HepG2 (cell line): Measurements from ENCODE around the gene FANK1. TPM values are rescaled to one million over a fixed set of nuclear protein-coding genes. Genes with fewer than 3 reads are reported as not detected.

ENCODE experiments used
- ATAC-seq: fragments of 200-7000 bp; cut with Tn5 transposase; 3 replicates; pipeline ENCODE4 v1.9.1; 2020; ENCODE audit warnings: mild to moderate bottlenecking, moderate library complexity
- BruUV-seq: library from RNA; stranded (reverse); fragments of 400-500 nt; replicated peaks from 2 replicates; lab custom pipeline; 2021; lab: Mats Ljungman, UMichigan
- CTCF ChIA-PET: fragments of 300-600 bp; formaldehyde crosslinking; extraction: SDS; loops from one replicate; lab custom pipeline; 2021; ENCODE audit warnings: low total read pairs, inconsistent platforms, low intra/inter-chr PET ratio; lab: Yijun Ruan, JAX
- POLR2A ChIA-PET: fragments of 350-600 bp; sonication (Branson Sonifier 250); formaldehyde crosslinking; loops from one replicate; lab custom pipeline; 2020; ENCODE audit warnings: antibody characterized with exemption, inconsistent platforms; lab: Yijun Ruan, JAX
- DNase-seq: peaks from one replicate; pipeline ENCODE4 v3.0.0-alpha.2; 2015; ENCODE audit warnings: low spot score
- FAIRE-seq: peaks from 3 replicates; lab custom pipeline; 2011; peaks lifted over from hg19 to GRCh38; lab: Jason Lieb, UNC
- H2AFZ ChIP-seq: one replicate; pipeline ENCODE4 v1.6.1; 2011; ENCODE audit warnings: low read length, inconsistent platforms
- H3K27ac ChIP-seq: fragments of 300-600 bp; 3 replicates; pipeline ENCODE4 v1.8.0; 2011; ENCODE audit warnings: mixed run types, mild to moderate bottlenecking, mixed read lengths, low read length, inconsistent platforms; ENCODE audit not compliant: insufficient read depth; ENCODE audit errors: extremely low read length
- H3K27me3 ChIP-seq, 2 experiments: fragments of 200-600 bp in 1 of 2; 2 replicates in 1 of 2; 3 replicates in 1 of 2; pipeline versions ENCODE4 v1.6.0 to v1.8.0; 2011; ENCODE audit warnings: low read length in 2 of 2, mild to moderate bottlenecking in 2 of 2, moderate library complexity in 2 of 2, inconsistent platforms in 1 of 2; ENCODE audit not compliant: insufficient read depth in 2 of 2, control insufficient read depth in 1 of 2
- H3K36me3 ChIP-seq, 2 experiments: fragments of 200-600 bp in 1 of 2; replicated peaks in 1 of 2; 2 replicates in 1 of 2; 3 replicates in 1 of 2; pipeline versions ENCODE4 v1.5.1 to v1.8.0; 2011; ENCODE audit warnings: low read length in 2 of 2, inconsistent platforms in 1 of 2; ENCODE audit not compliant: insufficient read depth in 2 of 2, control insufficient read depth in 1 of 2
- H3K4me1 ChIP-seq: 2 replicates; pipeline ENCODE4 v1.5.1; 2012; ENCODE audit warnings: low read length, inconsistent platforms; ENCODE audit not compliant: insufficient read depth
- H3K4me2 ChIP-seq: 2 replicates; pipeline ENCODE4 v1.6.0; 2011; ENCODE audit warnings: low read depth, low read length, inconsistent platforms
- H3K4me3 ChIP-seq, 3 experiments: fragments of 200-600 bp in 1 of 3; sonication (generic), shearing (Covaris generic) in 1 of 3; replicated peaks in 1 of 3; 2 replicates each; pipeline ENCODE4 v1.5.1; 2011 to 2016; ENCODE audit warnings: low read length in 3 of 3, inconsistent platforms in 2 of 3, low read depth in 2 of 3, mild to moderate bottlenecking in 2 of 3, control low read depth in 1 of 3, mixed read lengths in 1 of 3; ENCODE audit not compliant: insufficient read depth in 1 of 3
- H3K79me2 ChIP-seq: one replicate; pipeline ENCODE4 v1.6.1; 2011; ENCODE audit warnings: low read length, inconsistent platforms; ENCODE audit not compliant: insufficient read depth
- H3K9ac ChIP-seq: 2 replicates; pipeline ENCODE4 v1.6.0; 2011; ENCODE audit warnings: mild to moderate bottlenecking, low read depth, low read length, inconsistent platforms; ENCODE audit not compliant: insufficient read depth
- H3K9me3 ChIP-seq: 2 replicates; pipeline ENCODE4 v1.5.1; 2012; ENCODE audit warnings: mild to moderate bottlenecking, low read length
- H4K20me1 ChIP-seq: 2 replicates; pipeline ENCODE4 v1.6.0; 2011; ENCODE audit warnings: inconsistent platforms, mild to moderate bottlenecking, low read length, moderate library complexity; ENCODE audit not compliant: insufficient read depth
- ATF6 ChIP-seq: sonication (generic); formaldehyde crosslinking; conservative IDR thresholded peaks from 2 replicates; pipeline ENCODE4 v1.4.0; 2020; ENCODE audit warnings: missing genetic modification reagents
- DZIP1 ChIP-seq: sonication (generic); formaldehyde crosslinking; IDR thresholded peaks from 2 replicates; pipeline ENCODE4 v1.5.0; 2020; ENCODE audit warnings: mild to moderate bottlenecking, missing genetic modification reagents
- FOXP1 ChIP-seq, 2 experiments: fragments of 450-650 bp in 1 of 2; IDR thresholded peaks; 2 replicates each; pipeline ENCODE4 v1.6.1; 2017 to 2018; ENCODE audit warnings: antibody characterized with exemption in 1 of 2
- NCOA1 ChIP-seq: sonication (generic); formaldehyde crosslinking; IDR thresholded peaks from 2 replicates; pipeline ENCODE4 v1.9.0; 2021; ENCODE audit warnings: missing genetic modification reagents
- ZBTB26 ChIP-seq: IDR thresholded peaks from 2 replicates; pipeline ENCODE4 v1.6.1; 2016; ENCODE audit warnings: missing compliant biosample characterization, missing genetic modification reagents, borderline replicate concordance
- WGBS: methylation state at CpG from one replicate; pipeline ENCODE4 v1.1.6; 2017; ENCODE audit warnings: low lambda C conversion rate; 5-methylcytosine and 5-hydroxymethylcytosine counted together
- in situ Hi-C: cut with HindIII; loops from 2 replicates; pipeline ENCODE4 v1.10.0; 2017; ENCODE audit warnings: low pct_unique_long_range_greater_than_20kb; ENCODE audit not compliant: extremely low pct_ligation_motif_present
- intact Hi-C: fragments of 100-400 bp; cut with micrococcal nuclease; formaldehyde crosslinking; loops from one replicate; pipeline ENCODE4 v1.10.0; 2022; ENCODE audit not compliant: unreplicated experiment
- polyA plus RNA-seq, 8 experiments: library from polyadenylated mRNA; depleted of rRNA in 3 of 8; stranded (reverse) in 7 of 8; unstranded in 1 of 8; fragments of >200 nt; fragmentation: Illumina TruSeq in 4 of 8; extraction: Trizol in 4 of 8; gene quantifications; 2 replicates each; pipeline versions ENCODE4 v1.2.1 to v1.2.3, GENCODE V29; 2011 to 2016; ENCODE audit warnings: low read depth in 4 of 8, missing spikeins in 1 of 8, mixed read lengths in 1 of 8; ENCODE audit not compliant: insufficient read depth in 1 of 8
- total RNA-seq, 5 experiments: library from RNA; depleted of rRNA; stranded (reverse); fragments of >200 nt; fragmentation: Illumina TruSeq; extraction: Trizol; gene quantifications; 2 replicates each; pipeline ENCODE4 v1.2.3, GENCODE V29; 2016; ENCODE audit warnings: low read depth in 1 of 5

The FANK1 gene
- total and polyA plus RNA-seq, 2 of the 13 experiments (the other 11 are each of a cell fraction or from before 2014, with no cell fraction given) = 0.22 TPM; not detected in 1

- POLR2A ChIA-PET = no interaction called here
- CTCF ChIA-PET = no interaction called here
- intact Hi-C loops = no loop called here
- H3K9me3 ChIP-seq = peaks cover 15% of the 10 kb centered on the region
- no peak overlapping the region for H3K27ac ChIP-seq
- no peak for ATAC-seq
- peaks cover 1 to 17% of the 10 kb centered on the region in 2 experiments for H3K27me3 ChIP-seq
- in situ Hi-C loops = no loop called here
- no peaks in the 10 kb centered on the region for H3K79me2 ChIP-seq
- no peak for DNase-seq
- no TSS peak for BruUV-seq
- FAIRE-seq = no peak
- H3K9ac ChIP-seq = no peak overlapping the region
- H4K20me1 ChIP-seq = no peaks in the 10 kb centered on the region
- no peak overlapping the region for H2AFZ ChIP-seq
- H3K4me1 ChIP-seq = no peaks in the 10 kb centered on the region
- no peak for TF ChIP-seq ATF6 (CRISPR knock-in tag)
- no peak for TF ChIP-seq ZBTB26 (CRISPR knock-in tag)
- TF ChIP-seq FOXP1 (IDR thresholded peaks at IDR 0.05) = no peak
- no peak for TF ChIP-seq FOXP1 (CRISPR knock-in tag; IDR thresholded peaks at IDR 0.05)
- TF ChIP-seq DZIP1 (CRISPR knock-in tag) = no peak
- TF ChIP-seq NCOA1 (CRISPR knock-in tag) = no peak
- H3K36me3 ChIP-seq = no peaks in the 10 kb centered on the region
- WGBS = 24% methylated on average over 12 of the region's 13 CpGs
- H3K4me3 ChIP-seq = no peak overlapping the region
- no peak overlapping the region for H3K4me2 ChIP-seq
Observed at GRCh38 chr10:125940515-125940914, 44.2 kb downstream of the FANK1 start.
